DND-41 (cell line): ENCODE measurements around the gene PPP2R5B.

Source experiments
- EZH2 ChIP-seq: IDR thresholded peaks from 3 replicates; pipeline ENCODE4 v1.6.1; 2012; ENCODE audit warnings: borderline replicate concordance, low read depth, mild to moderate bottlenecking, moderate library complexity, low read length, inconsistent platforms; ENCODE audit not compliant: severe bottlenecking
- TF ChIP-seq, protein P1 (sequence below): IDR thresholded peaks from 2 replicates; pipeline ENCODE4 v1.5.1; 2012; ENCODE audit warnings: borderline replicate concordance, low read length, moderate library complexity, mild to moderate bottlenecking; ENCODE audit not compliant: poor library complexity, severe bottlenecking; ENCODE audit errors: extremely low read depth

DNA sequence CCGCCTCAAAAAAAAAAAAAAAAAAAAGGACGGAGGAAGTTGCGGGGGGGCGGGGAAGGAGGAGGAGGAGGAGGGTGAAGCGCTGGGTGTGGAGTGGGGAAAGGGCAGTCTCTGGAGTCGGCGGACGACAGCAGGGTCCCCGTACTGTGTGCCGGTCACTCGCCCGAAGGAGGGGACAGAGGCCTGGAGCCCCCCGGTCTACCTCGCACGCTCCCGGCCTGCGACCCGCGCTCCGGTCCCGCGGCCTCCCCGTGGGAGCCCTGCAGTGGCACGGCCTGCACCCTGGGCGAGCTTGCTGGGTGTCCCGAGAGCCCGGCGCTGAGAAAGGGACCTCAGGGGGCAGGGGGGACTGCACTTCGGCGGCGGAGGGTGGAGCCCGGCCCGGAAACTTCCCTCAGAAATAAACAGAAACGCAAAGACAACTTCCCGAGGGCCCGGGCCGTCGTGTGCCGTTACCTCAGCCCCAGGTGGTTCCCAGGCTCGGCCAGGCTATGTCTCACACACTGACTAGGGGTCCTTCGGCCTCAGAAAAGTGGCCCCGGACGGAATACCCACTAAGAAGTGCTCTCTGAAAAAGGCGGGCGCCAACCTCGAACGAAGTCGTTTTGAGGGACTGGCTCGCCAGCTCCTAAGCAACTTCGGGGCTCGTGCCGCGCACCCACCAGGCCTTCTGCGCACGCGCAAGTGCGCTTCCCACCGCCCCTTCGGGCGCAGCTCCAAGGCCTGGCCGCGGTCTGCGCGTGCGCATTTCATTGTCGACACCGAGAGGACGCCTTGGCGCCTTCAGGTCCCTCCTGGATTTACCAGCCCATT lies 47.1 kb downstream of the PPP2R5B start, which contains the start of gene MAJIN:
- TF ChIP-seq, protein P1, sequence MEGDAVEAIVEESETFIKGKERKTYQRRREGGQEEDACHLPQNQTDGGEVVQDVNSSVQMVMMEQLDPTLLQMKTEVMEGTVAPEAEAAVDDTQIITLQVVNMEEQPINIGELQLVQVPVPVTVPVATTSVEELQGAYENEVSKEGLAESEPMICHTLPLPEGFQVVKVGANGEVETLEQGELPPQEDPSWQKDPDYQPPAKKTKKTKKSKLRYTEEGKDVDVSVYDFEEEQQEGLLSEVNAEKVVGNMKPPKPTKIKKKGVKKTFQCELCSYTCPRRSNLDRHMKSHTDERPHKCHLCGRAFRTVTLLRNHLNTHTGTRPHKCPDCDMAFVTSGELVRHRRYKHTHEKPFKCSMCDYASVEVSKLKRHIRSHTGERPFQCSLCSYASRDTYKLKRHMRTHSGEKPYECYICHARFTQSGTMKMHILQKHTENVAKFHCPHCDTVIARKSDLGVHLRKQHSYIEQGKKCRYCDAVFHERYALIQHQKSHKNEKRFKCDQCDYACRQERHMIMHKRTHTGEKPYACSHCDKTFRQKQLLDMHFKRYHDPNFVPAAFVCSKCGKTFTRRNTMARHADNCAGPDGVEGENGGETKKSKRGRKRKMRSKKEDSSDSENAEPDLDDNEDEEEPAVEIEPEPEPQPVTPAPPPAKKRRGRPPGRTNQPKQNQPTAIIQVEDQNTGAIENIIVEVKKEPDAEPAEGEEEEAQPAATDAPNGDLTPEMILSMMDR: no peak
- TF ChIP-seq EZH2: no peak
